ENCODE data around the gene KLHL1.

KLHL1 gene

DNA sequence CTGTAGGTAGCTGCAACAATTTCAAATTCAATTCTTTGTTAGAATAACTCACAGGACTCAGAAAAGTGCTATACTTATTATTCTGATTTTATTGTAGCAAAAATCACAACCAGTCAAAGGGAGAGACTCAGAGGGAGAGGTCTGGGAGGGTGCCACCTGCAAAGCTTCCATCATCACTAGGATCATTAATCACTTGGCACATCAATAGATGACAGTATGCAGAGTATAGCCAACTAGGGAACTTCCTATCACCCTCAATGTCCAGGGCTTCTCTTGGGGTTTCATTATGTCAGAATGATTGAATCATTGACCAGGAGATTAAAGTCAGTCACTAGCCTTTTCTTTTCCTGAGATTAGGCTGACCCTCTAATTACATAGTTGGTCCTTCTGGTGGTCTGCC, 432.0 kb downstream of the KLHL1 start:
- no peak for DNase-seq

GRCh38 chr13:69660155-69660554, 448.1 kb downstream of the KLHL1 start:
- no peak for DNase-seq

DNA sequence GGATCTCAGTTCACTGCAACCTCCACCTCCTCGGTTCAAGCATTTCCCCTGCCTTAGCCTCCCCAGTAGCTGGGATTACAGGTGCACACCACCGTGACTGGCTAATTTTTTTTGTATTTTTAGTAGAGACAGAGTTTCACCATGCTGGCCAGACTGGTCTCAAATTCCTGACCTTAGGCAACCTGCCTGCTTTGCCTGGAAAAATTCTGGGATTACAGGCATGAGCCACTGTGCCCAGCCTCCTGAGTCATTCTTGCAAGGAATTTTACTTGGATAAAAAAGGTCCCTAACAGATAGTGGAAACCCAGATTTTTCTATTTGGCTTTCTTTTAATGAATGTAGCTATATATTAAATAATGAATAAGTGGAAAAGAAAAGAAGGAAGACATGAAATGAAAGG, 450.6 kb downstream of the KLHL1 start:
- no peak for DNase-seq

DNA sequence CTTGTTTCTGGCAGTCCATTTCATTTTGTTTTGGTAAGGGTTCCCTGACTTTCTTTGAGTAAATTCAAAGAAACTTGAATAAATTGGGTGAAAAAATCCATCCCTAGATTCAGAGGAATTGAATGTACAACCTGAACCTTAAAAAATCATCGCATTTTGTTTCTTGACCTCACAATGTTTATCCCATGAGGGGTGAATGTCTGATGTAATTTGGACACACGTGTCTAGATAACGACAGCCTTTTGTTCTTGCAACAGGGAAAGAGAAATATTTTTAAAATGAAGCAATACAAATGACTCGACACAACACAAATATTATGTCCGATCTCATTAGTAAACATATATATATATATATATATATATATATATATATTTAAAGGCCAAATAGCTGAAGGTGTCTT, 453.9 kb downstream of the KLHL1 start:
- no peak for DNase-seq
